Measurements from ENCODE around the gene RASAL1. TPM values are rescaled to one million over a fixed set of nuclear protein-coding genes. Genes with fewer than 3 reads are reported as not detected.

Gene RASAL1, protein sequence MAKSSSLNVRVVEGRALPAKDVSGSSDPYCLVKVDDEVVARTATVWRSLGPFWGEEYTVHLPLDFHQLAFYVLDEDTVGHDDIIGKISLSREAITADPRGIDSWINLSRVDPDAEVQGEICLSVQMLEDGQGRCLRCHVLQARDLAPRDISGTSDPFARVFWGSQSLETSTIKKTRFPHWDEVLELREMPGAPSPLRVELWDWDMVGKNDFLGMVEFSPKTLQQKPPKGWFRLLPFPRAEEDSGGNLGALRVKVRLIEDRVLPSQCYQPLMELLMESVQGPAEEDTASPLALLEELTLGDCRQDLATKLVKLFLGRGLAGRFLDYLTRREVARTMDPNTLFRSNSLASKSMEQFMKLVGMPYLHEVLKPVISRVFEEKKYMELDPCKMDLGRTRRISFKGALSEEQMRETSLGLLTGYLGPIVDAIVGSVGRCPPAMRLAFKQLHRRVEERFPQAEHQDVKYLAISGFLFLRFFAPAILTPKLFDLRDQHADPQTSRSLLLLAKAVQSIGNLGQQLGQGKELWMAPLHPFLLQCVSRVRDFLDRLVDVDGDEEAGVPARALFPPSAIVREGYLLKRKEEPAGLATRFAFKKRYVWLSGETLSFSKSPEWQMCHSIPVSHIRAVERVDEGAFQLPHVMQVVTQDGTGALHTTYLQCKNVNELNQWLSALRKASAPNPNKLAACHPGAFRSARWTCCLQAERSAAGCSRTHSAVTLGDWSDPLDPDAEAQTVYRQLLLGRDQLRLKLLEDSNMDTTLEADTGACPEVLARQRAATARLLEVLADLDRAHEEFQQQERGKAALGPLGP
- 16.0 TPM for total RNA-seq (2021; ENCODE audit: unreplicated experiment)
- polyA plus RNA-seq (2012): 11.2 and 11.7 TPM in 2 replicates
- percentile 57 among the genes with signal in this experiment for Bru-seq, nascent RNA
- percentile 54 among the genes with signal in this experiment for BruChase-seq, experiment 1, labeled RNA remaining after a 6-hour chase
- BruChase-seq, experiment 2, labeled RNA remaining after a 2-hour chase: percentile 68 among the genes with signal in this experiment
- long read RNA-seq, partial matches to known transcripts: 12 of 31 reads
- long read RNA-seq, other reads (novel, unspliced or antisense): 15 of 31 reads

DNA sequence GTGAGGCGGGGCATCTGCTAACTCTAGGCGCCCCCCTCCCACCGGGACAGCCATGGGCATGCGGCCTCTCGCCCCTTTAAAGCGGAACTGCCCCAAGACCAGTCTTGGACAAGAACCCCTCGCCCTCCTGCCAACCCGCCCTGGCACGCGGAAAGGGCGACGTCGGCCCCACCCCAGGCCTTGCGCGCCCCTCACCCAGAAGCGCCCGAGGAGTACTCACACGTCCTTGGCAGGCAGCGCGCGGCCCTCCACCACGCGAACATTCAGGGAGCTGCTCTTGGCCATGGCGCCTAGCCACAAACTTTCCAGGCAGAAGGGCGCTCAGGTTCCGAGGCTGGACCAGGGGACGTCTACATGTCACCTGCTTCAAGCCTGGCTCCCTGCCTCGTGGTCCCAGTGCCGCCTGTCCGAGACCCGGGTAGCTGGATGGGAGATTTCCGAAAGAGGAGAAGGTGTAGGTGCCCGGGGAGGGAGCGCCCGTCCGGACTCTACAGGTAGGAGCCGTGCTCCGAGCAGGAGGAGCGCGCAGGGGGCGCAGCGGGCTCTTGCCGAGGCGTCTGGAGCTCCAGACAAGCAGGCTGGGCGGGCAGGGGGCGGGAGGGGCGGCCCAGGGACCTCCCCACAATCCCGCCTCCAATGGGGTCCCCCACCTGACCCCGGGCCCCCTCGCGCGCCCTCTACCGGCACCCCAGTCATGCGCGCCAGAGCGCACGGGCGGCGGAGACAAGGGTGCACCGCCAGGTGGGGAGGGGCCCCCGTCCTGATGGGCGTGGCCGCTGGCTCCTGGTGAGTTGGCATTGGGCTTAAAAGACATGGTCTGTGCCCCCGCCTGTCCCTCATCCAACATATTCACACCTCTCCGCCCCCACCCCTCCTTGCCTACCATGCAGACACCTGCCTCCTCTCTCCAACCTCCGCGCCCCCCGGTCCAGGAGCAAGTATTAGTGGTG, at the start of gene RASAL1:
RASAL1 (minus strand) TSS at position 584 of the 950 bp plus-strand sequence; CDS start at position 285, 299 bp downstream.
- ChIA-PET RAD21 (ENCODE audit: low non-redundant PET in 1 of 2, low total read pairs in 2 of 2, uncharacterized antibody in 2 of 2, unreplicated experiment in 2 of 2) (interaction anchor here (0.5 to 0.6 kb wide), 2 partner anchors 14 to 17 kb away, joined by 3 to 5 read pairs; partner anchors contain the start of gene CFAP73 (in 1 of the 2)), POLR2A (interaction anchor here (0.7 to 0.8 kb wide), 2 partner anchors 14 to 26 kb away, joined by 3 read pairs; no protein-coding TSS in a partner anchor), CTCF (interaction anchor here (0.7 to 2.3 kb wide), 9 partner anchors 10 to 634 kb away, joined by 3 to 9 read pairs (median 5); partner anchors contain the start of gene CFAP73)
- peak within 1 kb of the TSS; percentile 78 to 94 for H3K4me3 ChIP-seq (replicated peaks in 1 of 2; ENCODE audit: low read depth in 1 of 2, low read length in 2 of 2)
- peak within 1 kb of the TSS; percentile 72 for H3K27ac ChIP-seq (ENCODE audit: low read depth, low read length)
- H3K27me3 ChIP-seq (ENCODE audit: insufficient read depth, low read length): no peaks in the 10 kb centered on the region
- peaks cover 13 to 34% of the 10 kb centered on the region in 2 experiments for H3K4me1 ChIP-seq (ENCODE audit: control insufficient read depth in 1 of 2, insufficient read depth in 2 of 2, low read length in 2 of 2)
- TSS peak; percentile 67 for BruUV-seq (replicated peaks)
- H4K20me1 ChIP-seq (ENCODE audit: insufficient read depth): no peaks in the 10 kb centered on the region
- H3K9me3 ChIP-seq (ENCODE audit: control insufficient read depth in 1 of 2, insufficient read depth in 1 of 2, low read depth in 1 of 2, low read length in 2 of 2): no peaks in the 10 kb centered on the region
- DNase-seq (ENCODE audit: low read depth, low spot score) (peak; percentile 75), ATAC-seq (peak; percentile 92)
- H3K79me2 ChIP-seq (ENCODE audit: insufficient read depth, low read length): peaks cover 12% of the 10 kb centered on the region; the same call in 1 of the 2 replicates
- H3K36me3 ChIP-seq (ENCODE audit: control insufficient read depth in 1 of 2, insufficient read depth in 2 of 2, low read length in 2 of 2): no peaks in the 10 kb centered on the region
- no peaks in the 10 kb centered on the region for H3K9me2 ChIP-seq (ENCODE audit: insufficient read depth)
- peak within 1 kb of the TSS; percentile 87 for H3K9ac ChIP-seq (ENCODE audit: low read length)
- intact Hi-C loops (cut with micrococcal nuclease): loop anchor here (2.0 kb wide), 2 partner anchors 37 to 49 kb away; partner anchors contain the start of genes DDX54 and RITA1
- no peak; the same call in 1 of the 2 replicates for TF ChIP-seq CBX3 (IDR thresholded peaks at IDR 0.05; ENCODE audit: low read depth)
- peak; percentile 37 for TF ChIP-seq POLR2A (IDR thresholded peaks at IDR 0.05; ENCODE audit: borderline replicate concordance, extremely low read depth, insufficient read depth, insufficient read length)
- TF ChIP-seq TCF7L2 (IDR thresholded peaks at IDR 0.05; ENCODE audit: borderline replicate concordance, extremely low read depth, insufficient read depth, insufficient read length): peak; percentile 43
- TF ChIP-seq SP1 (IDR thresholded peaks at IDR 0.05; ENCODE audit: low read depth): peak; percentile 53
- TF ChIP-seq ZNF274 (IDR thresholded peaks at IDR 0.05; ENCODE audit: low read depth, low read length): no peak
- TF ChIP-seq, protein P1, sequence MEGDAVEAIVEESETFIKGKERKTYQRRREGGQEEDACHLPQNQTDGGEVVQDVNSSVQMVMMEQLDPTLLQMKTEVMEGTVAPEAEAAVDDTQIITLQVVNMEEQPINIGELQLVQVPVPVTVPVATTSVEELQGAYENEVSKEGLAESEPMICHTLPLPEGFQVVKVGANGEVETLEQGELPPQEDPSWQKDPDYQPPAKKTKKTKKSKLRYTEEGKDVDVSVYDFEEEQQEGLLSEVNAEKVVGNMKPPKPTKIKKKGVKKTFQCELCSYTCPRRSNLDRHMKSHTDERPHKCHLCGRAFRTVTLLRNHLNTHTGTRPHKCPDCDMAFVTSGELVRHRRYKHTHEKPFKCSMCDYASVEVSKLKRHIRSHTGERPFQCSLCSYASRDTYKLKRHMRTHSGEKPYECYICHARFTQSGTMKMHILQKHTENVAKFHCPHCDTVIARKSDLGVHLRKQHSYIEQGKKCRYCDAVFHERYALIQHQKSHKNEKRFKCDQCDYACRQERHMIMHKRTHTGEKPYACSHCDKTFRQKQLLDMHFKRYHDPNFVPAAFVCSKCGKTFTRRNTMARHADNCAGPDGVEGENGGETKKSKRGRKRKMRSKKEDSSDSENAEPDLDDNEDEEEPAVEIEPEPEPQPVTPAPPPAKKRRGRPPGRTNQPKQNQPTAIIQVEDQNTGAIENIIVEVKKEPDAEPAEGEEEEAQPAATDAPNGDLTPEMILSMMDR (IDR thresholded peaks at IDR 0.05 in 2 of 3, conservative IDR thresholded peaks at IDR 0.05 in 1 of 3; ENCODE audit: borderline replicate concordance in 1 of 3, insufficient read depth in 1 of 3, low read depth in 2 of 3, low read length in 2 of 3): peak; percentile 37 to 77 (median 65); a peak in 5 of 6 replicates
- TF ChIP-seq, protein P2, sequence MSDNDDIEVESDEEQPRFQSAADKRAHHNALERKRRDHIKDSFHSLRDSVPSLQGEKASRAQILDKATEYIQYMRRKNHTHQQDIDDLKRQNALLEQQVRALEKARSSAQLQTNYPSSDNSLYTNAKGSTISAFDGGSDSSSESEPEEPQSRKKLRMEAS (IDR thresholded peaks at IDR 0.05): peak; percentile 79
- peak; percentile 67 for TF ChIP-seq POLR2AphosphoS5 (IDR thresholded peaks at IDR 0.05; ENCODE audit: low read depth, low read length)
- H3K4me2 ChIP-seq (ENCODE audit: low read length): peak within 1 kb of the TSS; percentile 100
- H2AFZ ChIP-seq (ENCODE audit: low read depth, low read length, poor library complexity, severe bottlenecking): peak within 1 kb of the TSS; percentile 89
